ENCODE data around the gene LILRA1.

- TF ChIP-seq CTCF (conservative IDR thresholded peaks at IDR 0.05; ENCODE audit: low read depth, low read length) (no peak), EZH2 (IDR thresholded peaks at IDR 0.05; ENCODE audit: low read length, unreplicated experiment) (no peak), EZH2phosphoT487 (IDR thresholded peaks at IDR 0.05; ENCODE audit: borderline replicate concordance, low read length) (no peak)
Observed at GRCh38 chr19:54577334-54577733, 16.1 kb upstream of the LILRA1 start.
